ENCODE results near the gene MAP2K6. TPM values are rescaled to one million over a fixed set of nuclear protein-coding genes. Genes with fewer than 3 reads are reported as not detected.

MAP2K6 gene
- total and polyA plus RNA-seq, 2 experiments from 2014 or later: 0.11 to 0.43 TPM

GRCh38 chr17:69523244-69523861 is 108.9 kb downstream of the MAP2K6 start:
- H2AFZ ChIP-seq: peak overlapping the region; percentile 67
- in situ Hi-C loops (cut with MboI): loop anchor here (5.0 to 25.0 kb wide), 2 partner anchors 186 to 736 kb away; no protein-coding TSS in a partner anchor
- peak overlapping the region; percentile 52 for H3K4me3 ChIP-seq
- H3K27ac ChIP-seq: no peak overlapping the region
- H3K79me2 ChIP-seq (ENCODE audit: insufficient read depth): no peaks in the 10 kb centered on the region
- TF ChIP-seq EZH2 (IDR thresholded peaks at IDR 0.05; ENCODE audit: insufficient read depth, poor library complexity, severe bottlenecking) (no peak), EZH2phosphoT487 (IDR thresholded peaks at IDR 0.05; ENCODE audit: insufficient read depth, low read depth) (no peak)
- H3K4me2 ChIP-seq (ENCODE audit: unreplicated experiment): no peak overlapping the region
- no peaks in the 10 kb centered on the region for H3K9me2 ChIP-seq (ENCODE audit: insufficient read depth)
- no peaks in the 10 kb centered on the region for H4K20me1 ChIP-seq (ENCODE audit: insufficient read depth)
- H3K9me3 ChIP-seq (ENCODE audit: low read depth): no peaks in the 10 kb centered on the region
- no peak overlapping the region for H3K9ac ChIP-seq
- H3K36me3 ChIP-seq (ENCODE audit: low read depth): no peaks in the 10 kb centered on the region
- no peaks in the 10 kb centered on the region for H3K27me3 ChIP-seq (replicated peaks; ENCODE audit: insufficient read depth)
- peak; percentile 74 for DNase-seq
- H3F3A ChIP-seq (ENCODE audit: insufficient read depth): no peaks in the 10 kb centered on the region
- WGBS, 2 experiments (ENCODE audit: low coverage in 1 of 2, low lambda C conversion rate in 2 of 2, missing lambda C conversion rate in 2 of 2): 47 to 53% methylated on average over 7 of the region's 7 CpGs
- no peaks in the 10 kb centered on the region for H3K4me1 ChIP-seq (ENCODE audit: insufficient read depth)

GRCh38 chr17:69524854-69525253 is 110.4 kb downstream of the MAP2K6 start:
- H4K20me1 ChIP-seq (ENCODE audit: insufficient read depth): no peaks in the 10 kb centered on the region
- H3K9me2 ChIP-seq (ENCODE audit: insufficient read depth): no peaks in the 10 kb centered on the region
- H3K79me2 ChIP-seq (ENCODE audit: insufficient read depth): no peaks in the 10 kb centered on the region
- no peak overlapping the region for H2AFZ ChIP-seq
- H3K4me3 ChIP-seq: no peak overlapping the region
- H3K36me3 ChIP-seq (ENCODE audit: low read depth): no peaks in the 10 kb centered on the region
- H3K27me3 ChIP-seq (replicated peaks; ENCODE audit: insufficient read depth): no peaks in the 10 kb centered on the region
- H3K9ac ChIP-seq: no peak overlapping the region
- H3K9me3 ChIP-seq (ENCODE audit: low read depth): no peaks in the 10 kb centered on the region
- no peak overlapping the region for H3K27ac ChIP-seq
- H3K4me2 ChIP-seq (ENCODE audit: unreplicated experiment): no peak overlapping the region
- in situ Hi-C loops (cut with MboI): loop anchor here (5.0 to 25.0 kb wide), 3 partner anchors 188 to 1037 kb away; no protein-coding TSS in a partner anchor
- 45 to 48% methylated on average over 4 of the region's 4 CpGs for WGBS, 2 experiments (ENCODE audit: low coverage in 1 of 2, low lambda C conversion rate in 2 of 2, missing lambda C conversion rate in 2 of 2)
- no peaks in the 10 kb centered on the region for H3K4me1 ChIP-seq (ENCODE audit: insufficient read depth)
- TF ChIP-seq EZH2 (IDR thresholded peaks at IDR 0.05; ENCODE audit: insufficient read depth, poor library complexity, severe bottlenecking): no peak
- TF ChIP-seq EZH2phosphoT487 (IDR thresholded peaks at IDR 0.05; ENCODE audit: insufficient read depth, low read depth): no peak
- no peak for DNase-seq
- no peaks in the 10 kb centered on the region for H3F3A ChIP-seq (ENCODE audit: insufficient read depth)

- Histone ChIP-seq H3K79me2 (ENCODE audit: insufficient read depth) (no peaks in the 10 kb centered on the region), H3K9me3 (ENCODE audit: low read depth) (no peaks in the 10 kb centered on the region), H3K9ac (no peak overlapping the region), H3K4me3 (no peak overlapping the region), H3K9me2 (ENCODE audit: insufficient read depth) (no peaks in the 10 kb centered on the region), H3K27ac (no peak overlapping the region), H3F3A (ENCODE audit: insufficient read depth) (no peaks in the 10 kb centered on the region), H4K20me1 (ENCODE audit: insufficient read depth) (no peaks in the 10 kb centered on the region), H3K36me3 (ENCODE audit: low read depth) (no peaks in the 10 kb centered on the region), H3K27me3 (replicated peaks; ENCODE audit: insufficient read depth) (no peaks in the 10 kb centered on the region), H2AFZ (no peak overlapping the region), H3K4me1 (ENCODE audit: insufficient read depth) (no peaks in the 10 kb centered on the region), H3K4me2 (ENCODE audit: unreplicated experiment) (no peak overlapping the region)
- TF ChIP-seq EZH2phosphoT487 (IDR thresholded peaks at IDR 0.05; ENCODE audit: insufficient read depth, low read depth) (no peak), EZH2 (IDR thresholded peaks at IDR 0.05; ENCODE audit: insufficient read depth, poor library complexity, severe bottlenecking) (no peak)
- in situ Hi-C loops (cut with MboI): loop anchor here (25.0 kb wide), 1 partner anchor 1036 kb away; no protein-coding TSS in a partner anchor
- 42 to 45% methylated on average over 9 of the region's 9 CpGs for WGBS, 2 experiments (ENCODE audit: low coverage in 1 of 2, low lambda C conversion rate in 2 of 2, missing lambda C conversion rate in 2 of 2)
- peak; percentile 71 for DNase-seq
Observed at GRCh38 chr17:69525920-69526841, 111.7 kb downstream of the MAP2K6 start.

- 83 to 85% methylated on average over 5 of the region's 5 CpGs for WGBS, 2 experiments (ENCODE audit: low coverage in 1 of 2, low lambda C conversion rate in 2 of 2, missing lambda C conversion rate in 2 of 2)
Observed at GRCh38 chr17:69528035-69528434, 113.5 kb downstream of the MAP2K6 start.

More at GRCh38 chr17:69528035-69528434, 113.5 kb downstream of the MAP2K6 start:
- no peak overlapping the region for H3K27ac ChIP-seq
- H4K20me1 ChIP-seq (ENCODE audit: insufficient read depth): no peaks in the 10 kb centered on the region
- H3K36me3 ChIP-seq (ENCODE audit: low read depth): no peaks in the 10 kb centered on the region
- no peak for DNase-seq
- no peaks in the 10 kb centered on the region for H3K4me1 ChIP-seq (ENCODE audit: insufficient read depth)
- no peak overlapping the region for H3K4me2 ChIP-seq (ENCODE audit: unreplicated experiment)
- no peaks in the 10 kb centered on the region for H3K9me3 ChIP-seq (ENCODE audit: low read depth)
- H3K9ac ChIP-seq: no peak overlapping the region
- no peaks in the 10 kb centered on the region for H3K9me2 ChIP-seq (ENCODE audit: insufficient read depth)
- in situ Hi-C loops (cut with MboI): loop anchor here (25.0 kb wide), 1 partner anchor 1034 kb away; no protein-coding TSS in a partner anchor
- TF ChIP-seq EZH2phosphoT487 (IDR thresholded peaks at IDR 0.05; ENCODE audit: insufficient read depth, low read depth): no peak
- no peak for TF ChIP-seq EZH2 (IDR thresholded peaks at IDR 0.05; ENCODE audit: insufficient read depth, poor library complexity, severe bottlenecking)
- H3K27me3 ChIP-seq (replicated peaks; ENCODE audit: insufficient read depth): no peaks in the 10 kb centered on the region
- H3K79me2 ChIP-seq (ENCODE audit: insufficient read depth): no peaks in the 10 kb centered on the region
- H3K4me3 ChIP-seq: no peak overlapping the region
- H3F3A ChIP-seq (ENCODE audit: insufficient read depth): no peaks in the 10 kb centered on the region
- no peak overlapping the region for H2AFZ ChIP-seq
